Measurements from ENCODE around the gene METRN.

METRN gene

DNA sequence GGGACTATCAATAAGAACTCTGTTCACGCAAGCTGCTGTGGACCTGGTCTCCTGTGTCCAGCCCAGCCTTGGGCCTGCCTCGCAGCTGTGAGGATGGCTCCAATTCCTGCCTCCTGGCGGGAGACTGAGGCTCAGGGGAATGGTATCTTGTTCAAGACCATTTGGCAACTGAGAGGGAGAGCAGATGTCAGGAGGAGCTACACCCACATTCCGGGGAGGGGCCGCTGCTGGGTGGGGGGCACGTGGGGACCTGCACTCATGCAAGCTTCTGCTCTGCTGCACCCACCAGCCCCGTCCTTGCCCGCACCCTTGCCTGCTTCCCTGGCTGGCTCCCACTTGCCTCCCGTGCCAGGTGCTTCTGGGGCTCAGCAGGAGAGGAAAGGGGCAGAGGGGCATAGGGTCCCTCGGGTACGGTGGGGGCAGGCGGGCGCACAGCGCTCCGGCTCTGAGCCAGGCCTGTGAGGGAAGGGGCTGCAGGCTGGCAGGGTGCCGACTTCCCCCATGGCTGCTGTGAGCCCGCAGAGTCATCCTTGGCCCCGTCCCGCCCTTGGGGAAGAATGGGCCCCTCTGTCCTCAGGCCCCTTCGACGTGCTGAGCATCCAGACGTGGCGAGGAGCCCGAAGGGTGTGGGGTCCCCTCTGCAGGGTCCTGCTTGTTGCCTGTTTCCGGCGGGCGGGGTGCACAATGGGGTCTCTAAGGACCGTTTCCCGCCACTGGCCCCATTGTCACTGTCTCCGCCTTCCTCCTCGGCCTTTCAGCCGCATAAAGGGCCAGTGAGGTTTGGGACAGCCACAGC is 2.7 kb downstream of the METRN start:
- H3K79me2 ChIP-seq (ENCODE audit: insufficient read depth, low read length): no peaks in the 10 kb centered on the region
- H3F3A ChIP-seq (ENCODE audit: low read depth): no peaks in the 10 kb centered on the region
- H3K9ac ChIP-seq (ENCODE audit: low read depth, low read length, poor library complexity, severe bottlenecking): no peak overlapping the region
- H3K9me3 ChIP-seq (ENCODE audit: insufficient read depth, low read depth, low read length): no peaks in the 10 kb centered on the region
- no peaks in the 10 kb centered on the region for H3K27me3 ChIP-seq (ENCODE audit: insufficient read depth, low read length, poor library complexity, severe bottlenecking)
- no peak overlapping the region for H2AFZ ChIP-seq (ENCODE audit: low read length)
- TF ChIP-seq, protein P1, sequence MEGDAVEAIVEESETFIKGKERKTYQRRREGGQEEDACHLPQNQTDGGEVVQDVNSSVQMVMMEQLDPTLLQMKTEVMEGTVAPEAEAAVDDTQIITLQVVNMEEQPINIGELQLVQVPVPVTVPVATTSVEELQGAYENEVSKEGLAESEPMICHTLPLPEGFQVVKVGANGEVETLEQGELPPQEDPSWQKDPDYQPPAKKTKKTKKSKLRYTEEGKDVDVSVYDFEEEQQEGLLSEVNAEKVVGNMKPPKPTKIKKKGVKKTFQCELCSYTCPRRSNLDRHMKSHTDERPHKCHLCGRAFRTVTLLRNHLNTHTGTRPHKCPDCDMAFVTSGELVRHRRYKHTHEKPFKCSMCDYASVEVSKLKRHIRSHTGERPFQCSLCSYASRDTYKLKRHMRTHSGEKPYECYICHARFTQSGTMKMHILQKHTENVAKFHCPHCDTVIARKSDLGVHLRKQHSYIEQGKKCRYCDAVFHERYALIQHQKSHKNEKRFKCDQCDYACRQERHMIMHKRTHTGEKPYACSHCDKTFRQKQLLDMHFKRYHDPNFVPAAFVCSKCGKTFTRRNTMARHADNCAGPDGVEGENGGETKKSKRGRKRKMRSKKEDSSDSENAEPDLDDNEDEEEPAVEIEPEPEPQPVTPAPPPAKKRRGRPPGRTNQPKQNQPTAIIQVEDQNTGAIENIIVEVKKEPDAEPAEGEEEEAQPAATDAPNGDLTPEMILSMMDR (conservative IDR thresholded peaks at IDR 0.05; ENCODE audit: low read length): no peak
- no peak for TF ChIP-seq EZH2phosphoT487 (IDR thresholded peaks at IDR 0.05; ENCODE audit: borderline replicate concordance)
- H3K9me2 ChIP-seq (replicated peaks; ENCODE audit: low read depth, low read length): no peaks in the 10 kb centered on the region
- no peak overlapping the region for H3K4me3 ChIP-seq (ENCODE audit: low read length, poor library complexity, severe bottlenecking)
- no peaks in the 10 kb centered on the region for H3K36me3 ChIP-seq (ENCODE audit: insufficient read depth, low read length)
- peaks cover 7% of the 10 kb centered on the region for H3K4me1 ChIP-seq (ENCODE audit: insufficient read depth, low read length, poor library complexity, severe bottlenecking)
- no peak overlapping the region for H3K4me2 ChIP-seq (ENCODE audit: low read depth, low read length, poor library complexity, severe bottlenecking)
- no peaks in the 10 kb centered on the region for H4K20me1 ChIP-seq (ENCODE audit: insufficient read depth, low read length, poor library complexity, severe bottlenecking)

- no peak overlapping the region for H3K9ac ChIP-seq (ENCODE audit: low read depth, low read length, poor library complexity, severe bottlenecking)
- no peaks in the 10 kb centered on the region for H3K27me3 ChIP-seq (ENCODE audit: insufficient read depth, low read length, poor library complexity, severe bottlenecking)
- TF ChIP-seq, protein P1 (conservative IDR thresholded peaks at IDR 0.05; ENCODE audit: low read length): no peak
- TF ChIP-seq EZH2phosphoT487 (IDR thresholded peaks at IDR 0.05; ENCODE audit: borderline replicate concordance): no peak
- no peak overlapping the region for H3K4me3 ChIP-seq (ENCODE audit: low read length, poor library complexity, severe bottlenecking)
- H3K36me3 ChIP-seq (ENCODE audit: insufficient read depth, low read length): no peaks in the 10 kb centered on the region
- H2AFZ ChIP-seq (ENCODE audit: low read length): no peak overlapping the region
- no peaks in the 10 kb centered on the region for H3K79me2 ChIP-seq (ENCODE audit: insufficient read depth, low read length)
- peaks cover 7% of the 10 kb centered on the region for H3K4me1 ChIP-seq (ENCODE audit: insufficient read depth, low read length, poor library complexity, severe bottlenecking)
- no peaks in the 10 kb centered on the region for H3F3A ChIP-seq (ENCODE audit: low read depth)
- H3K4me2 ChIP-seq (ENCODE audit: low read depth, low read length, poor library complexity, severe bottlenecking): no peak overlapping the region
- H3K9me2 ChIP-seq (replicated peaks; ENCODE audit: low read depth, low read length): no peaks in the 10 kb centered on the region
- no peaks in the 10 kb centered on the region for H4K20me1 ChIP-seq (ENCODE audit: insufficient read depth, low read length, poor library complexity, severe bottlenecking)
- no peaks in the 10 kb centered on the region for H3K9me3 ChIP-seq (ENCODE audit: insufficient read depth, low read depth, low read length)
These were observed 3.5 kb downstream of the METRN start for GRCh38 chr16:718389-718788.

- no peak overlapping the region for H2AFZ ChIP-seq (ENCODE audit: low read length)
- peak overlapping the region; percentile 85 for H3K4me2 ChIP-seq (ENCODE audit: low read depth, low read length, poor library complexity, severe bottlenecking)
- H3K4me1 ChIP-seq (ENCODE audit: insufficient read depth, low read length, poor library complexity, severe bottlenecking): peaks cover 7% of the 10 kb centered on the region
These were observed 4.0 kb downstream of the METRN start for GRCh38 chr16:718922-719321.

More at GRCh38 chr16:718922-719321, 4.0 kb downstream of the METRN start:
- no peaks in the 10 kb centered on the region for H3K9me2 ChIP-seq (replicated peaks; ENCODE audit: low read depth, low read length)
- no peaks in the 10 kb centered on the region for H3K9me3 ChIP-seq (ENCODE audit: insufficient read depth, low read depth, low read length)
- H3K79me2 ChIP-seq (ENCODE audit: insufficient read depth, low read length): no peaks in the 10 kb centered on the region
- peak overlapping the region; percentile 83 for H3K4me3 ChIP-seq (ENCODE audit: low read length, poor library complexity, severe bottlenecking)
- no peaks in the 10 kb centered on the region for H3K36me3 ChIP-seq (ENCODE audit: insufficient read depth, low read length)
- no peak for TF ChIP-seq EZH2phosphoT487 (IDR thresholded peaks at IDR 0.05; ENCODE audit: borderline replicate concordance)
- TF ChIP-seq, protein P1 (conservative IDR thresholded peaks at IDR 0.05; ENCODE audit: low read length): no peak
- H3K9ac ChIP-seq (ENCODE audit: low read depth, low read length, poor library complexity, severe bottlenecking): peak overlapping the region; percentile 91
- no peaks in the 10 kb centered on the region for H4K20me1 ChIP-seq (ENCODE audit: insufficient read depth, low read length, poor library complexity, severe bottlenecking)
- H3K27me3 ChIP-seq (ENCODE audit: insufficient read depth, low read length, poor library complexity, severe bottlenecking): no peaks in the 10 kb centered on the region
- no peaks in the 10 kb centered on the region for H3F3A ChIP-seq (ENCODE audit: low read depth)

All from Loucy (cell line).